HepG2 (cell line): ENCODE results near the gene ELP1. TPM values are rescaled to one million over a fixed set of nuclear protein-coding genes. Genes with fewer than 3 reads are reported as not detected.

Source experiments
- ARNT ChIP-seq: fragments of 450-650 bp; IDR thresholded peaks from 2 replicates; pipeline ENCODE4 v1.6.1; 2017
- EP300 ChIP-seq, 3 experiments: sonication (generic) in 1 of 3; formaldehyde crosslinking in 1 of 3; IDR thresholded peaks; 2 replicates each; pipeline versions ENCODE4 v1.5.1 to v1.6.1; 2011 to 2020; ENCODE audit warnings: low read depth in 2 of 3, low read length in 2 of 3, borderline replicate concordance in 1 of 3, improper control_type of control experiment in 1 of 3, mild to moderate bottlenecking in 1 of 3, missing genetic modification reagents in 1 of 3, moderate library complexity in 1 of 3
- GABPB1 ChIP-seq: IDR thresholded peaks from 2 replicates; pipeline ENCODE4 v1.6.1; 2016; ENCODE audit warnings: mild to moderate bottlenecking, missing genetic modification reagents, moderate library complexity, missing compliant biosample characterization
- HNF4G ChIP-seq, 2 experiments: sonication (generic) in 1 of 2; formaldehyde crosslinking in 1 of 2; IDR thresholded peaks; 2 replicates each; pipeline versions ENCODE4 v1.4.0 to v1.6.1; 2011 to 2020; ENCODE audit warnings: borderline replicate concordance in 2 of 2, low read depth in 2 of 2, mild to moderate bottlenecking in 2 of 2, low read length in 1 of 2, missing genetic modification reagents in 1 of 2, moderate library complexity in 1 of 2
- HNRNPLL ChIP-seq: fragments of 200-400 bp; formaldehyde crosslinking; IDR thresholded peaks from 2 replicates; pipeline ENCODE4 v1.6.1; 2017; ENCODE audit warnings: mild to moderate bottlenecking, low read depth, low read length; ENCODE audit not compliant: poor library complexity, severe bottlenecking
- HOXA9 ChIP-seq: sonication (generic); formaldehyde crosslinking; IDR thresholded peaks from 2 replicates; pipeline ENCODE4 v1.8.1; 2022; ENCODE audit warnings: missing genetic modification reagents, mild to moderate bottlenecking, moderate library complexity, borderline replicate concordance
- KAT7 ChIP-seq: IDR thresholded peaks from 2 replicates; pipeline ENCODE4 v1.6.1; 2018; ENCODE audit warnings: borderline replicate concordance, missing compliant biosample characterization
- KLF11 ChIP-seq: IDR thresholded peaks from 2 replicates; pipeline ENCODE4 v1.6.1; 2016; ENCODE audit warnings: missing compliant biosample characterization
- MAZ ChIP-seq, 2 experiments: sonication (generic) in 1 of 2; formaldehyde crosslinking in 1 of 2; IDR thresholded peaks; 2 replicates each; pipeline versions ENCODE4 v1.5.0 to v1.6.1; 2012 to 2020; ENCODE audit warnings: low read depth in 2 of 2, mild to moderate bottlenecking in 2 of 2, borderline replicate concordance in 1 of 2, improper control_type of control experiment in 1 of 2, low read length in 1 of 2, missing genetic modification reagents in 1 of 2, moderate library complexity in 1 of 2
- MTA1 ChIP-seq: sonication (generic); formaldehyde crosslinking; IDR thresholded peaks from 2 replicates; pipeline ENCODE4 v1.4.0; 2020; ENCODE audit warnings: missing genetic modification reagents, mild to moderate bottlenecking, borderline replicate concordance
- PAX8 ChIP-seq: sonication (generic); formaldehyde crosslinking; IDR thresholded peaks from 2 replicates; pipeline ENCODE4 v1.8.0; 2022; ENCODE audit warnings: mild to moderate bottlenecking, missing genetic modification reagents, borderline replicate concordance
- PHF20 ChIP-seq: sonication (generic); formaldehyde crosslinking; IDR thresholded peaks from 2 replicates; pipeline ENCODE4 v1.5.0; 2020; ENCODE audit warnings: mild to moderate bottlenecking, missing genetic modification reagents
- RARA ChIP-seq: IDR thresholded peaks from 2 replicates; pipeline ENCODE4 v1.6.1; 2016; ENCODE audit warnings: missing genetic modification reagents, missing compliant biosample characterization
- REPIN1 ChIP-seq: sonication (generic); formaldehyde crosslinking; IDR thresholded peaks from 2 replicates; pipeline ENCODE4 v1.8.0; 2022; ENCODE audit warnings: missing genetic modification reagents, low read depth, mild to moderate bottlenecking, borderline replicate concordance
- SAFB2 ChIP-seq: sonication (generic); formaldehyde crosslinking; IDR thresholded peaks from 2 replicates; pipeline ENCODE4 v1.5.1; 2020; ENCODE audit warnings: missing genetic modification reagents, low read depth, mild to moderate bottlenecking, borderline replicate concordance
- SALL1 ChIP-seq: sonication (generic); formaldehyde crosslinking; IDR thresholded peaks from 2 replicates; pipeline ENCODE4 v1.8.0; 2022; ENCODE audit warnings: mild to moderate bottlenecking, missing genetic modification reagents
- SAP130 ChIP-seq: IDR thresholded peaks from 2 replicates; pipeline ENCODE4 v1.6.1; 2016; ENCODE audit warnings: low read depth
- SP5 ChIP-seq: IDR thresholded peaks from 2 replicates; pipeline ENCODE4 v1.6.1; 2016; ENCODE audit warnings: low read depth, borderline replicate concordance
- TCF12 ChIP-seq, 2 experiments: fragments of 450-650 bp in 1 of 2; sonication (generic) in 1 of 2; formaldehyde crosslinking in 1 of 2; IDR thresholded peaks; 2 replicates each; pipeline versions ENCODE4 v1.6.1 to v1.8.0; 2017 to 2022; ENCODE audit warnings: antibody characterized with exemption in 1 of 2, mild to moderate bottlenecking in 1 of 2, missing genetic modification reagents in 1 of 2, moderate library complexity in 1 of 2
- TGIF2 ChIP-seq: IDR thresholded peaks from 2 replicates; pipeline ENCODE4 v1.6.1; 2016; ENCODE audit warnings: control low read depth, missing compliant biosample characterization
- ZNF468 ChIP-seq: sonication (generic); formaldehyde crosslinking; IDR thresholded peaks from 2 replicates; pipeline ENCODE4 v1.8.0; 2022; ENCODE audit warnings: mild to moderate bottlenecking, moderate library complexity, missing genetic modification reagents
- ZNF720 ChIP-seq: sonication (generic); formaldehyde crosslinking; IDR thresholded peaks from 2 replicates; pipeline ENCODE4 v1.4.0; 2020; ENCODE audit warnings: missing genetic modification reagents
- ZSCAN20 ChIP-seq: sonication (generic); formaldehyde crosslinking; IDR thresholded peaks from 2 replicates; pipeline ENCODE4 v1.4.0; 2020; ENCODE audit warnings: missing genetic modification reagents, mild to moderate bottlenecking, borderline replicate concordance
- polyA plus RNA-seq, 8 experiments: library from polyadenylated mRNA; depleted of rRNA in 3 of 8; stranded (reverse) in 7 of 8; unstranded in 1 of 8; fragments of >200 nt; fragmentation: Illumina TruSeq in 4 of 8; extraction: Trizol in 4 of 8; gene quantifications; 2 replicates each; pipeline versions ENCODE4 v1.2.1 to v1.2.3, GENCODE V29; 2011 to 2016; ENCODE audit warnings: low read depth in 4 of 8, missing spikeins in 1 of 8, mixed read lengths in 1 of 8; ENCODE audit not compliant: insufficient read depth in 1 of 8
- total RNA-seq, 5 experiments: library from RNA; depleted of rRNA; stranded (reverse); fragments of >200 nt; fragmentation: Illumina TruSeq; extraction: Trizol; gene quantifications; 2 replicates each; pipeline ENCODE4 v1.2.3, GENCODE V29; 2016; ENCODE audit warnings: low read depth in 1 of 5
- TF ChIP-seq, protein P1 (sequence below): sonication (generic); formaldehyde crosslinking; IDR thresholded peaks from 2 replicates; pipeline ENCODE4 v1.5.0; 2020; ENCODE audit warnings: mild to moderate bottlenecking, missing genetic modification reagents, borderline replicate concordance

Gene ELP1
- total and polyA plus RNA-seq, 2 of the 13 experiments (the other 11 are each of a cell fraction or from before 2014, with no cell fraction given), result 157 to 275 TPM

GRCh38 chr9:108934323-108934893 is 484 bp upstream of the ELP1 start, which contains the start of gene ABITRAM (continued):
- TF ChIP-seq, protein P1, sequence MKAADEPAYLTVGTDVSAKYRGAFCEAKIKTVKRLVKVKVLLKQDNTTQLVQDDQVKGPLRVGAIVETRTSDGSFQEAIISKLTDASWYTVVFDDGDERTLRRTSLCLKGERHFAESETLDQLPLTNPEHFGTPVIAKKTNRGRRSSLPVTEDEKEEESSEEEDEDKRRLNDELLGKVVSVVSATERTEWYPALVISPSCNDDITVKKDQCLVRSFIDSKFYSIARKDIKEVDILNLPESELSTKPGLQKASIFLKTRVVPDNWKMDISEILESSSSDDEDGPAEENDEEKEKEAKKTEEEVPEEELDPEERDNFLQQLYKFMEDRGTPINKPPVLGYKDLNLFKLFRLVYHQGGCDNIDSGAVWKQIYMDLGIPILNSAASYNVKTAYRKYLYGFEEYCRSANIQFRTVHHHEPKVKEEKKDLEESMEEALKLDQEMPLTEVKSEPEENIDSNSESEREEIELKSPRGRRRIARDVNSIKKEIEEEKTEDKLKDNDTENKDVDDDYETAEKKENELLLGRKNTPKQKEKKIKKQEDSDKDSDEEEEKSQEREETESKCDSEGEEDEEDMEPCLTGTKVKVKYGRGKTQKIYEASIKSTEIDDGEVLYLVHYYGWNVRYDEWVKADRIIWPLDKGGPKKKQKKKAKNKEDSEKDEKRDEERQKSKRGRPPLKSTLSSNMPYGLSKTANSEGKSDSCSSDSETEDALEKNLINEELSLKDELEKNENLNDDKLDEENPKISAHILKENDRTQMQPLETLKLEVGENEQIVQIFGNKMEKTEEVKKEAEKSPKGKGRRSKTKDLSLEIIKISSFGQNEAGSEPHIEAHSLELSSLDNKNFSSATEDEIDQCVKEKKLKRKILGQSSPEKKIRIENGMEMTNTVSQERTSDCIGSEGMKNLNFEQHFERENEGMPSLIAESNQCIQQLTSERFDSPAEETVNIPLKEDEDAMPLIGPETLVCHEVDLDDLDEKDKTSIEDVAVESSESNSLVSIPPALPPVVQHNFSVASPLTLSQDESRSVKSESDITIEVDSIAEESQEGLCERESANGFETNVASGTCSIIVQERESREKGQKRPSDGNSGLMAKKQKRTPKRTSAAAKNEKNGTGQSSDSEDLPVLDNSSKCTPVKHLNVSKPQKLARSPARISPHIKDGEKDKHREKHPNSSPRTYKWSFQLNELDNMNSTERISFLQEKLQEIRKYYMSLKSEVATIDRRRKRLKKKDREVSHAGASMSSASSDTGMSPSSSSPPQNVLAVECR (CRISPR knock-in tag), result peak; percentile 96
- TF ChIP-seq TGIF2 (CRISPR knock-in tag), result 0 out of 2 replicates have a peak, but pooled peaks have one; percentile 56
- 0 out of 2 replicates have a peak, but pooled peaks have one; percentile 43 for TF ChIP-seq MTA1 (CRISPR knock-in tag)
- TF ChIP-seq SAFB2 (CRISPR knock-in tag), result peak; percentile 39; the same call in 1 of the 2 replicates
- TF ChIP-seq PHF20 (CRISPR knock-in tag), result peak; percentile 83; the same call in 1 of the 2 replicates
- TF ChIP-seq KAT7 (CRISPR knock-in tag), result 0 out of 2 replicates have a peak, but pooled peaks have one; percentile 26
- TF ChIP-seq ARNT, result no peak
- 0 out of 2 replicates have a peak, but pooled peaks have one; percentile 3 for TF ChIP-seq HNF4G (IDR thresholded peaks at IDR 0.05; ENCODE audit: borderline replicate concordance, low read depth, low read length)
- TF ChIP-seq HNF4G (CRISPR knock-in tag; IDR thresholded peaks at IDR 0.05; ENCODE audit: borderline replicate concordance, low read depth), result no peak
- peak; percentile 60; the same call in 1 of the 2 replicates for TF ChIP-seq SALL1 (CRISPR knock-in tag)
- peak; percentile 27; the same call in 1 of the 2 replicates for TF ChIP-seq SP5 (CRISPR knock-in tag)
- TF ChIP-seq HOXA9 (CRISPR knock-in tag), result no peak
- TF ChIP-seq KLF11, result 0 out of 2 replicates have a peak, but pooled peaks have one; percentile 12
- TF ChIP-seq ZNF720, result peak; percentile 75; the same call in 1 of the 2 replicates
- peak; percentile 88 for TF ChIP-seq SAP130 (CRISPR knock-in tag)
- TF ChIP-seq MAZ (IDR thresholded peaks at IDR 0.05; ENCODE audit: borderline replicate concordance, low read depth, low read length), result peak; percentile 62
- peak; percentile 61 for TF ChIP-seq MAZ (CRISPR knock-in tag; IDR thresholded peaks at IDR 0.05; ENCODE audit: low read depth)
- TF ChIP-seq ZSCAN20 (CRISPR knock-in tag), result peak; percentile 60; the same call in 1 of the 2 replicates
- TF ChIP-seq EP300 (IDR thresholded peaks at IDR 0.05; ENCODE audit: low read depth in 2 of 2, low read length in 2 of 2), result no peak
- peak; percentile 45; the same call in 1 of the 2 replicates for TF ChIP-seq EP300 (CRISPR knock-in tag; IDR thresholded peaks at IDR 0.05; ENCODE audit: borderline replicate concordance)
- 0 out of 2 replicates have a peak, but pooled peaks have one; percentile 10 for TF ChIP-seq RARA
- TF ChIP-seq PAX8 (CRISPR knock-in tag), result peak; percentile 11; the same call in 1 of the 2 replicates
- peak; percentile 92 for TF ChIP-seq HNRNPLL
- TF ChIP-seq GABPB1 (CRISPR knock-in tag), result peak; percentile 94
- TF ChIP-seq REPIN1 (CRISPR knock-in tag), result no peak
- no peak for TF ChIP-seq TCF12 (IDR thresholded peaks at IDR 0.05)
- TF ChIP-seq TCF12 (CRISPR knock-in tag; IDR thresholded peaks at IDR 0.05), result peak; percentile 40; the same call in 1 of the 2 replicates
- TF ChIP-seq ZNF468 (CRISPR knock-in tag), result 0 out of 2 replicates have a peak, but pooled peaks have one; percentile 30
